Neural cell (in vitro differentiated cells): ENCODE data around the gene PROM2. TPM values are rescaled to one million over a fixed set of nuclear protein-coding genes. Genes with fewer than 3 reads are reported as not detected.

ENCODE experiments used
- H2AFZ ChIP-seq: fragments of 200-600, 300-800 bp; sonication (generic), shearing (Covaris generic); 2 replicates; pipeline ENCODE4 v1.6.0; 2014; ENCODE audit warnings: low read depth, mild to moderate bottlenecking, antibody characterized with exemption, low read length, moderate library complexity
- H3F3A ChIP-seq: fragments of 200-600 bp; shearing (Covaris generic); 2 replicates; pipeline ENCODE4 v1.6.1; 2016; ENCODE audit warnings: mild to moderate bottlenecking, moderate library complexity, mixed read lengths, antibody characterized with exemption, low read length; ENCODE audit not compliant: insufficient read depth, poor library complexity, severe bottlenecking
- H3K27ac ChIP-seq: fragments of 200-600, 300-800 bp; sonication (generic), shearing (Covaris generic); 2 replicates; pipeline ENCODE4 v1.5.1; 2014; ENCODE audit warnings: mild to moderate bottlenecking, low read length, moderate library complexity
- H3K27me3 ChIP-seq: fragments of 300-800, 200-600 bp; sonication (generic), shearing (Covaris generic); 2 replicates; pipeline ENCODE4 v1.6.0; 2014; ENCODE audit warnings: mild to moderate bottlenecking, low read depth, low read length, moderate library complexity; ENCODE audit not compliant: insufficient read depth
- H3K36me3 ChIP-seq: fragments of 300-800, 200-600 bp; sonication (generic), shearing (Covaris generic); 2 replicates; pipeline ENCODE4 v1.5.1; 2014; ENCODE audit warnings: mild to moderate bottlenecking, antibody characterized with exemption, low read length, moderate library complexity; ENCODE audit not compliant: insufficient read depth
- H3K4me2 ChIP-seq: fragments of 300-800, 200-600 bp; sonication (generic), shearing (Covaris generic); 2 replicates; pipeline ENCODE4 v1.6.0; 2014; ENCODE audit warnings: mild to moderate bottlenecking, low read length
- H3K4me3 ChIP-seq: fragments of 300-800, 200-600 bp; sonication (generic), shearing (Covaris generic); 2 replicates; pipeline ENCODE4 v1.5.1; 2014; ENCODE audit warnings: mild to moderate bottlenecking, low read length, moderate library complexity
- H3K79me2 ChIP-seq: fragments of 200-600 bp; shearing (Covaris generic); replicated peaks from 2 replicates; pipeline ENCODE4 v1.6.0; 2014; ENCODE audit warnings: mild to moderate bottlenecking, low read length, moderate library complexity; ENCODE audit not compliant: insufficient read depth
- H3K9ac ChIP-seq: fragments of 300-800, 200-600 bp; sonication (generic), shearing (Covaris generic); 2 replicates; pipeline ENCODE4 v1.6.1; 2016; ENCODE audit warnings: mild to moderate bottlenecking, low read length, mixed read lengths
- H3K9me2 ChIP-seq: fragments of 200-600 bp; shearing (Covaris generic); 2 replicates; pipeline ENCODE4 v1.6.1; 2016; ENCODE audit warnings: mild to moderate bottlenecking, low read length, mixed read lengths; ENCODE audit not compliant: insufficient read depth
- H3K9me3 ChIP-seq: fragments of 200-600, 300-800 bp; sonication (generic), shearing (Covaris generic); 2 replicates; pipeline ENCODE4 v1.6.1; 2016; ENCODE audit warnings: mild to moderate bottlenecking, mixed run types, low read length, moderate library complexity, mixed read lengths
- H4K20me1 ChIP-seq: fragments of 200-600 bp; shearing (Covaris generic); 2 replicates; pipeline ENCODE4 v1.6.1; 2016; ENCODE audit warnings: mild to moderate bottlenecking, mixed run types; ENCODE audit not compliant: insufficient read depth
- CTCF ChIP-seq: fragments of 450-650 bp; IDR thresholded peaks from 2 replicates; pipeline ENCODE4 v1.5.1; 2014; ENCODE audit warnings: antibody characterized with exemption, mild to moderate bottlenecking, moderate library complexity; ENCODE audit not compliant: poor library complexity, severe bottlenecking
- EP300 ChIP-seq: fragments of 450-650 bp; conservative IDR thresholded peaks from 2 replicates; pipeline ENCODE4 v1.6.1; 2014; ENCODE audit warnings: antibody characterized with exemption, mild to moderate bottlenecking, moderate library complexity; ENCODE audit not compliant: poor library complexity, severe bottlenecking
- EZH2 ChIP-seq: fragments of 200-600, 300-800 bp; shearing (Covaris generic), sonication (generic); IDR thresholded peaks from 2 replicates; pipeline ENCODE4 v1.6.1; 2014; ENCODE audit warnings: antibody characterized with exemption, low read length, borderline replicate concordance, mild to moderate bottlenecking; ENCODE audit not compliant: insufficient read depth, poor library complexity, severe bottlenecking
- MXI1 ChIP-seq: fragments of 450-650 bp; conservative IDR thresholded peaks from 2 replicates; pipeline ENCODE4 v1.6.1; 2014; ENCODE audit warnings: antibody characterized with exemption, mild to moderate bottlenecking; ENCODE audit not compliant: poor library complexity, severe bottlenecking
- POLR2AphosphoS5 ChIP-seq: IDR thresholded peaks from 2 replicates; pipeline ENCODE4 v1.6.1; 2012
- RAD21 ChIP-seq: fragments of 450-650 bp; conservative IDR thresholded peaks from 2 replicates; pipeline ENCODE4 v1.6.1; 2014; ENCODE audit warnings: antibody characterized with exemption, mild to moderate bottlenecking, moderate library complexity
- REST ChIP-seq: IDR thresholded peaks from 2 replicates; pipeline ENCODE4 v1.6.1; 2012; ENCODE audit warnings: borderline replicate concordance
- SMC3 ChIP-seq: fragments of 450-650 bp; conservative IDR thresholded peaks from 2 replicates; pipeline ENCODE4 v1.6.1; 2014; ENCODE audit warnings: antibody characterized with exemption, mild to moderate bottlenecking, moderate library complexity; ENCODE audit not compliant: poor library complexity
- TAF1 ChIP-seq: IDR thresholded peaks from 2 replicates; pipeline ENCODE4 v1.6.1; 2012; ENCODE audit warnings: low read depth
- polyA plus RNA-seq: library from polyadenylated mRNA; depleted of rRNA; stranded (reverse); fragments of >200 nt; gene quantifications from 2 replicates; pipeline ENCODE4 v1.2.3, GENCODE V29; 2014

The PROM2 gene
- polyA plus RNA-seq, 1 donor from 2014 or later = 2.2 TPM

GRCh38 chr2:95292623-95293260, 18.5 kb downstream of the PROM2 start:
- peaks cover 17% of the 10 kb centered on the region for H3K9me3 ChIP-seq
- no peaks in the 10 kb centered on the region for H3K79me2 ChIP-seq
- H3F3A ChIP-seq = no peaks in the 10 kb centered on the region
- no peak overlapping the region for H3K9ac ChIP-seq
- no peak overlapping the region for H3K4me2 ChIP-seq
- H3K27ac ChIP-seq = no peak overlapping the region
- no peak for TF ChIP-seq EP300
- TF ChIP-seq RAD21 = no peak
- TF ChIP-seq MXI1 = no peak
- no peak for TF ChIP-seq POLR2AphosphoS5
- TF ChIP-seq CTCF = no peak
- TF ChIP-seq EZH2 = no peak
- no peak for TF ChIP-seq SMC3
- TF ChIP-seq TAF1 = no peak
- TF ChIP-seq REST = no peak
- H3K36me3 ChIP-seq = no peaks in the 10 kb centered on the region
- H3K9me2 ChIP-seq = no peaks in the 10 kb centered on the region
- no peak overlapping the region for H3K4me3 ChIP-seq
- H4K20me1 ChIP-seq = no peaks in the 10 kb centered on the region
- H3K27me3 ChIP-seq = no peaks in the 10 kb centered on the region
- H2AFZ ChIP-seq = no peak overlapping the region

- H3K27ac ChIP-seq = no peak overlapping the region
- no peak overlapping the region for H2AFZ ChIP-seq
- H3K9me3 ChIP-seq = peaks cover 9% of the 10 kb centered on the region
- H3K4me3 ChIP-seq = no peak overlapping the region
- H3K9ac ChIP-seq = no peak overlapping the region
- no peaks in the 10 kb centered on the region for H3F3A ChIP-seq
- no peaks in the 10 kb centered on the region for H4K20me1 ChIP-seq
- no peak overlapping the region for H3K4me2 ChIP-seq
- no peak for TF ChIP-seq EP300
- TF ChIP-seq POLR2AphosphoS5 = no peak
- TF ChIP-seq REST = no peak
- TF ChIP-seq RAD21 = no peak
- no peak for TF ChIP-seq EZH2
- no peak for TF ChIP-seq MXI1
- TF ChIP-seq TAF1 = no peak
- no peak for TF ChIP-seq CTCF
- TF ChIP-seq SMC3 = no peak
- H3K27me3 ChIP-seq = no peaks in the 10 kb centered on the region
- H3K9me2 ChIP-seq = no peaks in the 10 kb centered on the region
- no peaks in the 10 kb centered on the region for H3K79me2 ChIP-seq
- H3K36me3 ChIP-seq = no peaks in the 10 kb centered on the region
Measured at GRCh38 chr2:95294579-95295250, 20.5 kb downstream of the PROM2 start.
